Ramos (cell line): ENCODE data around the gene GFOD1.

Experiments
- in situ Hi-C: fragments of 300-500 bp; cut with MboI; formaldehyde crosslinking; loops from one replicate; pipeline ENCODE4 v1.14.3; 2022; ENCODE audit warnings: low sequenced_read_pairs; ENCODE audit not compliant: unreplicated experiment

GFOD1 gene

GRCh38 chr6:13429406-13429753 is 58.0 kb downstream of the GFOD1 start:
- in situ Hi-C loops: no loop called here

- in situ Hi-C loops: no loop called here
Observed at GRCh38 chr6:13428583-13429405, 58.6 kb downstream of the GFOD1 start.

GRCh38 chr6:13427801-13428582 is 59.4 kb downstream of the GFOD1 start:
- in situ Hi-C loops: no loop called here

GRCh38 chr6:13427316-13427715 is 60.1 kb downstream of the GFOD1 start:
- in situ Hi-C loops: no loop called here

GRCh38 chr6:13425943-13426931 is 61.2 kb downstream of the GFOD1 start:
- in situ Hi-C loops: no loop called here

- in situ Hi-C loops: no loop called here
Observed at GRCh38 chr6:13425270-13425873, 62.0 kb downstream of the GFOD1 start.

- in situ Hi-C loops: no loop called here
Observed at GRCh38 chr6:13423252-13423651, 64.1 kb downstream of the GFOD1 start.

GRCh38 chr6:13422681-13423221 is 64.6 kb downstream of the GFOD1 start:
- in situ Hi-C loops: no loop called here

- in situ Hi-C loops: no loop called here
Observed at GRCh38 chr6:13421425-13422059, 65.9 kb downstream of the GFOD1 start.

GRCh38 chr6:13420269-13420668 is 67.1 kb downstream of the GFOD1 start:
- in situ Hi-C loops: no loop called here

- in situ Hi-C loops: no loop called here
Observed at GRCh38 chr6:13419422-13420195, 67.8 kb downstream of the GFOD1 start.

GRCh38 chr6:13418844-13419243 is 68.6 kb downstream of the GFOD1 start:
- in situ Hi-C loops: no loop called here

GRCh38 chr6:13417954-13418353 is 69.4 kb downstream of the GFOD1 start:
- in situ Hi-C loops: no loop called here

- in situ Hi-C loops: no loop called here
Observed at GRCh38 chr6:13417431-13417830, 70.0 kb downstream of the GFOD1 start.

- in situ Hi-C loops: no loop called here
Observed at GRCh38 chr6:13415283-13415682, 72.1 kb downstream of the GFOD1 start.

GRCh38 chr6:13413900-13414555 is 73.4 kb downstream of the GFOD1 start:
- in situ Hi-C loops: no loop called here

- in situ Hi-C loops: no loop called here
Observed at GRCh38 chr6:13413466-13413862, 73.9 kb downstream of the GFOD1 start.
